Measurements from ENCODE around the gene CD81. TPM values are rescaled to one million over a fixed set of nuclear protein-coding genes. Genes with fewer than 3 reads are reported as not detected.

CD81 gene
- total RNA-seq, 1 donor from 2014 or later, result 183 TPM

- DNase-seq (ENCODE audit: low read depth), result no peak
- TF ChIP-seq, protein P1, sequence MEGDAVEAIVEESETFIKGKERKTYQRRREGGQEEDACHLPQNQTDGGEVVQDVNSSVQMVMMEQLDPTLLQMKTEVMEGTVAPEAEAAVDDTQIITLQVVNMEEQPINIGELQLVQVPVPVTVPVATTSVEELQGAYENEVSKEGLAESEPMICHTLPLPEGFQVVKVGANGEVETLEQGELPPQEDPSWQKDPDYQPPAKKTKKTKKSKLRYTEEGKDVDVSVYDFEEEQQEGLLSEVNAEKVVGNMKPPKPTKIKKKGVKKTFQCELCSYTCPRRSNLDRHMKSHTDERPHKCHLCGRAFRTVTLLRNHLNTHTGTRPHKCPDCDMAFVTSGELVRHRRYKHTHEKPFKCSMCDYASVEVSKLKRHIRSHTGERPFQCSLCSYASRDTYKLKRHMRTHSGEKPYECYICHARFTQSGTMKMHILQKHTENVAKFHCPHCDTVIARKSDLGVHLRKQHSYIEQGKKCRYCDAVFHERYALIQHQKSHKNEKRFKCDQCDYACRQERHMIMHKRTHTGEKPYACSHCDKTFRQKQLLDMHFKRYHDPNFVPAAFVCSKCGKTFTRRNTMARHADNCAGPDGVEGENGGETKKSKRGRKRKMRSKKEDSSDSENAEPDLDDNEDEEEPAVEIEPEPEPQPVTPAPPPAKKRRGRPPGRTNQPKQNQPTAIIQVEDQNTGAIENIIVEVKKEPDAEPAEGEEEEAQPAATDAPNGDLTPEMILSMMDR (conservative IDR thresholded peaks at IDR 0.05; ENCODE audit: low read depth, low read length), result no peak
- H3K4me3 ChIP-seq (ENCODE audit: low read depth, low read length), result no peak overlapping the region
Observed at GRCh38 chr11:2365571-2366210, 11.4 kb upstream of the CD81 start.

- TF ChIP-seq, protein P1 (conservative IDR thresholded peaks at IDR 0.05; ENCODE audit: low read depth, low read length), result no peak
- H3K4me3 ChIP-seq (ENCODE audit: low read depth, low read length), result no peak overlapping the region
- no peak for DNase-seq (ENCODE audit: low read depth)
Observed at GRCh38 chr11:2366276-2366675, 10.8 kb upstream of the CD81 start.

- TF ChIP-seq, protein P1 (conservative IDR thresholded peaks at IDR 0.05; ENCODE audit: low read depth, low read length), result no peak
- no peak overlapping the region for H3K4me3 ChIP-seq (ENCODE audit: low read depth, low read length)
- DNase-seq (ENCODE audit: low read depth), result no peak
Observed at GRCh38 chr11:2366733-2367132, 10.4 kb upstream of the CD81 start.

- TF ChIP-seq, protein P1 (conservative IDR thresholded peaks at IDR 0.05; ENCODE audit: low read depth, low read length), result no peak
- no peak overlapping the region for H3K4me3 ChIP-seq (ENCODE audit: low read depth, low read length)
- no peak for DNase-seq (ENCODE audit: low read depth)
Observed at GRCh38 chr11:2367266-2368160, 9.6 kb upstream of the CD81 start.

GRCh38 chr11:2368178-2368850 lies 8.8 kb upstream of the CD81 start:
- TF ChIP-seq, protein P1 (conservative IDR thresholded peaks at IDR 0.05; ENCODE audit: low read depth, low read length), result no peak
- H3K4me3 ChIP-seq (ENCODE audit: low read depth, low read length), result no peak overlapping the region
- DNase-seq (ENCODE audit: low read depth), result no peak

- no peak overlapping the region for H3K4me3 ChIP-seq (ENCODE audit: low read depth, low read length)
- TF ChIP-seq, protein P1 (conservative IDR thresholded peaks at IDR 0.05; ENCODE audit: low read depth, low read length), result no peak
- DNase-seq (ENCODE audit: low read depth), result no peak
Observed at GRCh38 chr11:2368851-2369180, 8.3 kb upstream of the CD81 start.

All from epithelial cell of proximal tubule (primary cell).